IMR-90 (cell line): Measurements from ENCODE around the gene CCDC12. TPM values are rescaled to one million over a fixed set of nuclear protein-coding genes. Genes with fewer than 3 reads are reported as not detected.

Experiments used
- ATAC-seq: fragments of 200-7000 bp; cut with Tn5 transposase; 2 replicates; pipeline ENCODE4 v1.9.1; 2020; ENCODE audit warnings: low read depth, mild to moderate bottlenecking, moderate library complexity
- BruUV-seq: library from RNA; stranded (reverse); fragments of 400-500 nt; replicated peaks from 2 replicates; lab custom pipeline; 2021; lab: Mats Ljungman, UMichigan
- CTCF ChIA-PET: fragments of 300-600 bp; formaldehyde crosslinking; extraction: SDS; loops from one replicate; lab custom pipeline; 2021; ENCODE audit warnings: antibody characterized with exemption; lab: Yijun Ruan, JAX
- POLR2A ChIA-PET: fragments of 300-600 bp; sonication (Branson Sonifier 250); formaldehyde crosslinking; loops from one replicate; lab custom pipeline; 2022; ENCODE audit warnings: antibody characterized with exemption; ENCODE audit not compliant: unreplicated experiment; lab: Charles Lee
- DNase-seq: peaks from one replicate; pipeline ENCODE4 v3.0.0; 2013
- H2AFZ ChIP-seq: replicated peaks from 2 replicates; pipeline ENCODE3; 2013; ENCODE audit warnings: low read length, mild to moderate bottlenecking; ENCODE audit not compliant: poor library complexity
- H2AK5ac ChIP-seq: 2 replicates; pipeline ENCODE4 v1.6.1; 2013; ENCODE audit warnings: low read depth, low read length, inconsistent platforms
- H2AK9ac ChIP-seq: replicated peaks from 2 replicates; pipeline ENCODE3; 2013; ENCODE audit warnings: mild to moderate bottlenecking, low read depth, low read length, moderate library complexity; ENCODE audit not compliant: poor library complexity
- H2BK120ac ChIP-seq: 2 replicates; pipeline ENCODE4 v1.6.1; 2013; ENCODE audit warnings: low read depth, low read length, inconsistent platforms
- H2BK15ac ChIP-seq: 3 replicates; pipeline ENCODE4 v1.6.1; 2013; ENCODE audit warnings: low read depth, low read length, inconsistent platforms
- H2BK20ac ChIP-seq: 2 replicates; pipeline ENCODE4 v1.6.1; 2013; ENCODE audit warnings: low read depth, mild to moderate bottlenecking, inconsistent platforms, low read length, moderate library complexity
- H2BK5ac ChIP-seq: 2 replicates; pipeline ENCODE4 v1.6.1; 2013; ENCODE audit warnings: mild to moderate bottlenecking, low read depth, low read length, inconsistent platforms; ENCODE audit not compliant: poor library complexity, severe bottlenecking
- H3K14ac ChIP-seq: replicated peaks from 2 replicates; pipeline ENCODE4 v1.6.1; 2013; ENCODE audit warnings: low read depth, low read length, inconsistent platforms
- H3K18ac ChIP-seq: 2 replicates; pipeline ENCODE4 v1.6.1; 2013; ENCODE audit warnings: low read depth, low read length, control low read depth
- H3K23ac ChIP-seq: 2 replicates; pipeline ENCODE4 v1.6.1; 2013; ENCODE audit warnings: low read depth, low read length, inconsistent platforms
- H3K27ac ChIP-seq: 2 replicates; pipeline ENCODE4 v1.5.1; 2013; ENCODE audit warnings: mild to moderate bottlenecking, control low read depth, low read length; ENCODE audit not compliant: insufficient read depth
- H3K27me3 ChIP-seq: 2 replicates; pipeline ENCODE4 v1.6.1; 2013; ENCODE audit warnings: low read length; ENCODE audit not compliant: control insufficient read depth, insufficient read depth
- H3K36me3 ChIP-seq: 2 replicates; pipeline ENCODE4 v1.6.1; 2013; ENCODE audit warnings: low read length, mixed read lengths; ENCODE audit not compliant: control insufficient read depth, insufficient read depth
- H3K4ac ChIP-seq: 2 replicates; pipeline ENCODE4 v1.6.1; 2013; ENCODE audit warnings: low read depth, low read length, inconsistent platforms
- H3K4me1 ChIP-seq: 2 replicates; pipeline ENCODE4 v1.6.1; 2013; ENCODE audit warnings: low read length, mixed read lengths; ENCODE audit not compliant: control insufficient read depth, insufficient read depth
- H3K4me2 ChIP-seq: 2 replicates; pipeline ENCODE4 v1.6.1; 2013; ENCODE audit warnings: low read depth, mild to moderate bottlenecking, control low read depth, low read length, moderate library complexity
- H3K4me3 ChIP-seq: 2 replicates; pipeline ENCODE4 v1.5.1; 2013; ENCODE audit warnings: low read depth, mild to moderate bottlenecking, control low read depth, low read length, moderate library complexity; ENCODE audit not compliant: insufficient read depth
- H3K56ac ChIP-seq: 2 replicates; pipeline ENCODE4 v1.6.1; 2013; ENCODE audit warnings: low read length, inconsistent platforms; ENCODE audit not compliant: insufficient read depth; ENCODE audit errors: extremely low read depth
- H3K79me1 ChIP-seq, 2 experiments: 2 replicates each; pipeline ENCODE4 v1.6.1; 2013; ENCODE audit warnings: low read length in 2 of 2, inconsistent platforms in 1 of 2, low read depth in 1 of 2
- H3K9ac ChIP-seq: 2 replicates; pipeline ENCODE4 v1.6.1; 2013; ENCODE audit warnings: low read depth, low read length, control low read depth
- H3K9me1 ChIP-seq: 2 replicates; pipeline ENCODE4 v1.6.1; 2013; ENCODE audit warnings: low read length, inconsistent platforms; ENCODE audit not compliant: insufficient read depth
- H3K9me3 ChIP-seq: 2 replicates; pipeline ENCODE4 v1.6.1; 2013; ENCODE audit warnings: low read length; ENCODE audit not compliant: control insufficient read depth, insufficient read depth
- H4K20me1 ChIP-seq: 2 replicates; pipeline ENCODE4 v1.6.1; 2013; ENCODE audit warnings: low read length, inconsistent platforms; ENCODE audit not compliant: insufficient read depth
- H4K5ac ChIP-seq: 2 replicates; pipeline ENCODE4 v1.6.1; 2013; ENCODE audit warnings: mild to moderate bottlenecking, low read depth, low read length, control low read depth
- H4K8ac ChIP-seq, 2 experiments: 2 replicates each; pipeline ENCODE4 v1.6.1; 2013; ENCODE audit warnings: low read depth in 2 of 2, low read length in 2 of 2, control low read depth in 1 of 2, inconsistent platforms in 1 of 2
- H4K91ac ChIP-seq: 2 replicates; pipeline ENCODE4 v1.6.1; 2013; ENCODE audit warnings: low read depth, low read length, inconsistent platforms; ENCODE audit not compliant: insufficient read depth
- MAFK ChIP-seq: IDR thresholded peaks from 2 replicates; pipeline ENCODE4 v1.6.1; 2012; ENCODE audit warnings: low read depth, low read length, improper control_type of control experiment
- WGBS, 2 experiments: methylation state at CpG; one replicate each; pipeline versions ENCODE4 v1.1.5 to v1.1.7; 2013; ENCODE audit warnings: missing lambda C conversion rate in 2 of 2; ENCODE audit not compliant: insufficient read length in 1 of 2; ENCODE audit errors: extremely low coverage in 2 of 2; 5-methylcytosine and 5-hydroxymethylcytosine counted together
- dilution Hi-C: fragments of 300-500 bp; cut with HindIII; formaldehyde crosslinking; loops from one replicate; pipeline ENCODE4 v1.14.3; 2018; ENCODE audit warnings: low sequenced_read_pairs; ENCODE audit not compliant: unreplicated experiment
- in situ Hi-C: fragments of 300-500 bp; cut with MboI; formaldehyde crosslinking; loops from 3 replicates; pipeline ENCODE4 v1.14.3; 2019; ENCODE audit warnings: low sequenced_read_pairs, inconsistent platforms, mixed read lengths
- intact Hi-C: fragments of 100-400 bp; cut with micrococcal nuclease; formaldehyde crosslinking; loops from 2 replicates; pipeline ENCODE4 v1.10.0; 2022
- polyA plus RNA-seq, 3 experiments: library from polyadenylated mRNA; depleted of rRNA; stranded (reverse); fragments of >200 nt; gene quantifications; 2 replicates each; pipeline ENCODE4 v1.2.3, GENCODE V29; 2012; ENCODE audit warnings: low replicate concordance in 1 of 3
- total RNA-seq: library from RNA; depleted of rRNA; stranded (reverse); fragments of >200 nt; gene quantifications from 2 replicates; pipeline ENCODE4 v1.2.3, GENCODE V29; 2012

CCDC12 gene
- total and polyA plus RNA-seq, 2 of the 4 experiments (the other 2 are of a cell fraction) = 15.2 to 35.1 TPM

DNA sequence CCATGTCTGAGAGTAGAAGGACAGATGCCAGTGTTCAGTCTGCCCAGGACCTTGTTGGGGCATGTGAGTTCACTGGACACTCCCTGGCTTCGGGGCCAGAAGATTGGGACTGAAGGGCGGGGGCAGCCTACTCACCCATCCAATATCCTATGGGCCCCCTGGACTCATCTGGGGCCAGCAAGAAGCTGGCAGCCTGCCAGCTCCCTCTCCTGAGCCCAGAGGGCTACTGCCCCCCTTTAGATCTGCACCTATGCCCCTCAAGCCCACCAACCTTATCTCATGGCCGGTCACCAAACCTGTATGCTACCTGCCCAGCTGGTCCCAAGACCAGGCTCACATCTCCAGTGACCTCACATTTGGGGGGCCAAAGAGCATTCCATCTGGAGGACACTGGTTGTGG, 90.9 kb downstream of the CCDC12 start:
- Histone ChIP-seq H3K4me1 (no peaks in the 10 kb centered on the region), H2AFZ (no peak overlapping the region), H3K79me1 (no peaks in the 10 kb centered on the region), H4K20me1 (no peaks in the 10 kb centered on the region; the same call in 1 of the 2 replicates), H3K9me1 (no peaks in the 10 kb centered on the region), H2AK5ac (no peak overlapping the region), H3K56ac (no peak overlapping the region), H3K14ac (no peak overlapping the region), H3K27me3 (peaks cover 80% of the 10 kb centered on the region), H2BK5ac (no peak overlapping the region), H2AK9ac (no peak overlapping the region), H3K36me3 (no peaks in the 10 kb centered on the region), H3K9ac (no peak overlapping the region), H2BK120ac (no peak overlapping the region), H3K23ac (no peak overlapping the region), H3K9me3 (no peaks in the 10 kb centered on the region), H3K4ac (no peak overlapping the region), H3K18ac (no peak overlapping the region), H3K4me2 (no peak overlapping the region), H3K4me3 (no peak overlapping the region), H4K8ac (no peak overlapping the region), H4K91ac (no peak overlapping the region), H4K5ac (no peak overlapping the region), H3K27ac (no peak overlapping the region), H2BK15ac (no peak overlapping the region), H2BK20ac (no peak overlapping the region)
- no peak for DNase-seq
- no peak for ATAC-seq
- dilution Hi-C loops (no loop called here), in situ Hi-C loops (loop anchor here (25.0 kb wide), 1 partner anchor 398 kb away; the partner anchor contains the start of gene RTP3), intact Hi-C loops (no loop called here)
- TF ChIP-seq MAFK = no peak
- WGBS, 2 experiments = no CpG with 5 or more reads among the region's 3 CpGs
- POLR2A ChIA-PET = no interaction called here
- BruUV-seq = no TSS peak
- CTCF ChIA-PET = no interaction called here
